PC-3 (cell line): ENCODE data around the gene SLC9A4. TPM values are rescaled to one million over a fixed set of nuclear protein-coding genes. Genes with fewer than 3 reads are reported as not detected.

Source experiments
- ATAC-seq: fragments of 200-7000 bp; cut with Tn5 transposase; 2 replicates; pipeline ENCODE4 v1.9.1; 2020; ENCODE audit warnings: mild to moderate bottlenecking, moderate library complexity
- BruUV-seq: library from RNA; stranded (reverse); fragments of 400-500 nt; replicated peaks from 2 replicates; lab custom pipeline; 2021; lab: Mats Ljungman, UMichigan
- CTCF ChIA-PET: fragments of 300-600 bp; sonication (Branson Sonifier 250); formaldehyde crosslinking; loops from one replicate; lab custom pipeline; 2022; ENCODE audit warnings: antibody characterized with exemption; lab: Charles Lee
- POLR2A ChIA-PET: fragments of 300-600 bp; sonication (Branson Sonifier 250); formaldehyde crosslinking; loops from one replicate; lab custom pipeline; 2022; ENCODE audit warnings: antibody characterized with exemption; ENCODE audit not compliant: unreplicated experiment; lab: Charles Lee
- DNase-seq: peaks from one replicate; pipeline ENCODE4 v3.0.0-alpha.2; 2015
- H2AFZ ChIP-seq: fragments of 300-600 bp; sonication (generic); 2 replicates; pipeline ENCODE4 v1.6.0; 2016; ENCODE audit warnings: antibody characterized with exemption, low read length
- H3F3A ChIP-seq: fragments of 300-600 bp; sonication (generic); one replicate; pipeline ENCODE4 v1.6.0; 2017; ENCODE audit warnings: antibody characterized with exemption, low read length, control low read depth, mild to moderate bottlenecking; ENCODE audit not compliant: unreplicated experiment
- H3K27ac ChIP-seq: fragments of 300-600 bp; sonication (generic); 2 replicates; pipeline ENCODE4 v1.5.1; 2016; ENCODE audit warnings: mild to moderate bottlenecking, low read length
- H3K27me3 ChIP-seq: fragments of 300-600 bp; sonication (generic); 2 replicates; pipeline ENCODE4 v1.6.1; 2016; ENCODE audit warnings: low read length, mixed read lengths
- H3K36me3 ChIP-seq: fragments of 300-600 bp; sonication (generic); 2 replicates; pipeline ENCODE4 v1.6.1; 2016; ENCODE audit warnings: low read depth, mixed run types, low read length, mixed read lengths
- H3K4me1 ChIP-seq: fragments of 300-600 bp; sonication (generic); 2 replicates; pipeline ENCODE4 v1.5.1; 2016; ENCODE audit warnings: low read length; ENCODE audit not compliant: insufficient read depth
- H3K4me2 ChIP-seq: fragments of 300-600 bp; sonication (generic); 2 replicates; pipeline ENCODE4 v1.6.0; 2016; ENCODE audit warnings: low read length
- H3K4me3 ChIP-seq: fragments of 300-600 bp; sonication (generic); 2 replicates; pipeline ENCODE4 v1.5.1; 2016; ENCODE audit warnings: mild to moderate bottlenecking, low read length, mixed read lengths
- H3K79me2 ChIP-seq: fragments of 300-600 bp; sonication (generic); 2 replicates; pipeline ENCODE4 v1.6.1; 2017; ENCODE audit warnings: low read length, mixed read lengths
- H3K9ac ChIP-seq: fragments of 300-600 bp; sonication (generic); 2 replicates; pipeline ENCODE4 v1.6.0; 2016; ENCODE audit warnings: mild to moderate bottlenecking, low read length
- H3K9me2 ChIP-seq: fragments of 300-600 bp; sonication (generic); replicated peaks from 2 replicates; pipeline ENCODE4 v1.6.1; 2016; ENCODE audit warnings: mixed run types, low read length, mixed read lengths
- H3K9me3 ChIP-seq: fragments of 300-600 bp; sonication (generic); 2 replicates; pipeline ENCODE4 v1.6.1; 2016; ENCODE audit warnings: low read length, mixed read lengths
- H4K20me1 ChIP-seq: fragments of 300-600 bp; sonication (generic); 2 replicates; pipeline ENCODE4 v1.6.1; 2016; ENCODE audit warnings: low read length, mixed read lengths
- CTCF ChIP-seq: fragments of 300-600 bp; sonication (generic); conservative IDR thresholded peaks from 2 replicates; pipeline ENCODE4 v1.5.1; 2017; ENCODE audit warnings: antibody characterized with exemption, low read depth, mild to moderate bottlenecking, low read length
- EZH2 ChIP-seq: fragments of 300-600 bp; sonication (generic); IDR thresholded peaks from one replicate; pipeline ENCODE4 v1.6.1; 2017; ENCODE audit warnings: antibody characterized with exemption, mild to moderate bottlenecking, low read length; ENCODE audit not compliant: unreplicated experiment
- EZH2phosphoT487 ChIP-seq: fragments of 300-600 bp; sonication (generic); IDR thresholded peaks from 2 replicates; pipeline ENCODE4 v1.6.1; 2018; ENCODE audit warnings: mild to moderate bottlenecking, antibody characterized with exemption, low read length, borderline replicate concordance
- intact Hi-C: fragments of 100-400 bp; cut with micrococcal nuclease; formaldehyde crosslinking; loops from 2 replicates; pipeline ENCODE4 v1.9.0; 2023
- total RNA-seq: library from RNA; depleted of rRNA; stranded (reverse); fragments of >200 nt; gene quantifications from 2 replicates; pipeline ENCODE4 v1.2.3, GENCODE V29; 2014

SLC9A4 gene
- total RNA-seq, 1 experiment from 2014 or later, result 0.04 TPM

- no peaks in the 10 kb centered on the region for H3K27me3 ChIP-seq
- CTCF ChIA-PET, result no interaction called here
- no peaks in the 10 kb centered on the region for H3K36me3 ChIP-seq
- ATAC-seq (no peak), DNase-seq (no peak)
- H3K27ac ChIP-seq, result no peak overlapping the region
- POLR2A ChIA-PET, result no interaction called here
- no peak overlapping the region for H2AFZ ChIP-seq
- intact Hi-C loops, result no loop called here
- H3K9me3 ChIP-seq, result 0 out of 2 replicates have a peak, but pooled peaks cover 9% of the 10 kb centered on the region
- H4K20me1 ChIP-seq, result no peaks in the 10 kb centered on the region
- no peaks in the 10 kb centered on the region; the same call in 1 of the 2 replicates for H3K9me2 ChIP-seq
- no peak overlapping the region for H3K4me3 ChIP-seq
- H3K4me2 ChIP-seq, result no peak overlapping the region
- TF ChIP-seq EZH2 (no peak), CTCF (no peak), EZH2phosphoT487 (no peak)
- H3F3A ChIP-seq, result no peaks in the 10 kb centered on the region
- H3K4me1 ChIP-seq, result no peaks in the 10 kb centered on the region
- no peaks in the 10 kb centered on the region for H3K79me2 ChIP-seq
- no peak overlapping the region for H3K9ac ChIP-seq
- BruUV-seq, result no TSS peak
These were observed 102.9 kb downstream of the SLC9A4 start for GRCh38 chr2:102575888-102576287.

GRCh38 chr2:102578376-102578775 is 105.3 kb downstream of the SLC9A4 start:
- H4K20me1 ChIP-seq, result no peaks in the 10 kb centered on the region
- no TSS peak for BruUV-seq
- no peaks in the 10 kb centered on the region for H3K36me3 ChIP-seq
- no peak for DNase-seq
- 0 out of 2 replicates have a peak, but pooled peaks cover 9% of the 10 kb centered on the region for H3K9me3 ChIP-seq
- H3K9ac ChIP-seq, result no peak overlapping the region
- no peak overlapping the region for H3K27ac ChIP-seq
- H3K9me2 ChIP-seq, result no peaks in the 10 kb centered on the region; the same call in 1 of the 2 replicates
- no peaks in the 10 kb centered on the region for H3K79me2 ChIP-seq
- ATAC-seq, result no peak
- CTCF ChIA-PET, result no interaction called here
- no peaks in the 10 kb centered on the region for H3K4me1 ChIP-seq
- intact Hi-C loops, result no loop called here
- POLR2A ChIA-PET, result no interaction called here
- H2AFZ ChIP-seq, result no peak overlapping the region
- H3K4me3 ChIP-seq, result no peak overlapping the region
- H3K4me2 ChIP-seq, result no peak overlapping the region
- no peaks in the 10 kb centered on the region for H3K27me3 ChIP-seq
- TF ChIP-seq EZH2, result no peak
- TF ChIP-seq EZH2phosphoT487, result no peak
- no peak for TF ChIP-seq CTCF
- no peaks in the 10 kb centered on the region for H3F3A ChIP-seq

GRCh38 chr2:102581911-102582310 is 108.9 kb downstream of the SLC9A4 start:
- TF ChIP-seq EZH2 (no peak), CTCF (no peak), EZH2phosphoT487 (no peak)
- Histone ChIP-seq H3K79me2 (no peaks in the 10 kb centered on the region), H2AFZ (peak overlapping the region; percentile 41; the same call in 1 of the 2 replicates), H3K36me3 (no peaks in the 10 kb centered on the region), H3K4me1 (peaks cover 20% of the 10 kb centered on the region), H3K9ac (no peak overlapping the region), H3K4me3 (no peak overlapping the region), H3K4me2 (no peak overlapping the region), H3K27ac (no peak overlapping the region), H3K9me2 (no peaks in the 10 kb centered on the region), H3K27me3 (no peaks in the 10 kb centered on the region), H3K9me3 (no peaks in the 10 kb centered on the region), H3F3A (no peaks in the 10 kb centered on the region), H4K20me1 (no peaks in the 10 kb centered on the region)
- no TSS peak for BruUV-seq
- ChIA-PET CTCF (no interaction called here), POLR2A (no interaction called here)
- no peak for DNase-seq
- ATAC-seq, result no peak
- intact Hi-C loops, result no loop called here
